Neural crest cell (in vitro differentiated cells): ENCODE results near the gene MYH13. TPM values are rescaled to one million over a fixed set of nuclear protein-coding genes. Genes with fewer than 3 reads are reported as not detected.

Source experiments
- DNase-seq: peaks from one replicate; pipeline ENCODE4 v3.0.0; 2021; ENCODE audit warnings: low read depth, mixed read lengths, low spot score
- H3K27ac Mint-ChIP-seq: one replicate; pipeline ENCODE4 v1.8.0; 2021; ENCODE audit warnings: mild to moderate bottlenecking, mixed read lengths; ENCODE audit not compliant: unreplicated experiment
- H3K27me3 Mint-ChIP-seq: 2 replicates; pipeline ENCODE4 v1.8.0; 2021; ENCODE audit warnings: low read depth, mild to moderate bottlenecking, mixed read lengths
- H3K36me3 Mint-ChIP-seq: 2 replicates; pipeline ENCODE4 v1.8.0; 2021; ENCODE audit warnings: low read depth, mild to moderate bottlenecking, mixed read lengths
- H3K4me1 Mint-ChIP-seq: 2 replicates; pipeline ENCODE4 v1.8.0; 2021; ENCODE audit warnings: mixed read lengths
- H3K4me3 Mint-ChIP-seq: one replicate; pipeline ENCODE4 v1.8.0; 2021; ENCODE audit warnings: mild to moderate bottlenecking, mixed read lengths
- H3K9me3 Mint-ChIP-seq: 2 replicates; pipeline ENCODE4 v1.8.0; 2021; ENCODE audit warnings: mixed read lengths
- total RNA-seq: library from RNA; stranded (reverse); gene quantifications from 2 replicates; pipeline ENCODE4 v1.2.1, GENCODE V29; 2021
- TF ChIP-seq, protein P1 (sequence below): fragments of 200-600 bp; sonication (generic); conservative IDR thresholded peaks from 2 replicates; pipeline ENCODE4 v1.5.0; 2021; ENCODE audit warnings: antibody characterized with exemption, mild to moderate bottlenecking

Gene MYH13
- total RNA-seq, 1 donor from 2014 or later: not detected

DNA sequence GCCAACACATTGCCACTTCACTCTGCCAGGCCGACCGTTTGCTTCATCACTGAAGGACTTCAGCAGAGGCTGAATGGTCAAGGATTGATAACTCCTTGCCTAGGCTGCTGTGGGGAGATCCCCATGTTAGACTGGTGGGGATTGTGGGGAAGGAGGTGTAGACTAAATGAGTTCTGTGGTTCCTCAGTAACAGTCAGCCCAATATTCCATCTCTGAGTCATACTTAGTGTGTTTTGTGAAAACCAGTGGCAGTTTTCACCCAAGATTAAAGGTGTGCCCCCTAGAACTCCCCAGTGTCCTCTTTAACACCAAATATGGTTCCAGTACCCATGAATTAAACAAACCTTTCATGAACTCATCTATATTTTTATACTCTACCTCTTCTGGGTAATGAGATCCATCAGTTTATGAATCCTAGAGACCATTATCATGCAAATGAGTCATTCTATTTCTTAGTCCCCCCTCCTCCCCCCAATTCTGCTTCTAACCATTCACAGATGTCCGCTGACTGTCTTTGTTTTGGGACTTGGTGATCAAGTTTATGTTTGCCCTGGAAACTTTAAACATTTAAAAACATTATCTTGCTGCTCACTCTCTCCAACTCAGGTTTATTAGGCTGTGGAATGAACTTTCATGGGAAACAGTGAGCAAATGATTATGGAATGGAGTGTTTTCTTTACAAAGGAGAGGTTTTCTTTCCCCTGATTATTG is 107.6 kb downstream of the MYH13 start:
- H3K4me3 Mint-ChIP-seq: no peak overlapping the region
- TF ChIP-seq, protein P1, sequence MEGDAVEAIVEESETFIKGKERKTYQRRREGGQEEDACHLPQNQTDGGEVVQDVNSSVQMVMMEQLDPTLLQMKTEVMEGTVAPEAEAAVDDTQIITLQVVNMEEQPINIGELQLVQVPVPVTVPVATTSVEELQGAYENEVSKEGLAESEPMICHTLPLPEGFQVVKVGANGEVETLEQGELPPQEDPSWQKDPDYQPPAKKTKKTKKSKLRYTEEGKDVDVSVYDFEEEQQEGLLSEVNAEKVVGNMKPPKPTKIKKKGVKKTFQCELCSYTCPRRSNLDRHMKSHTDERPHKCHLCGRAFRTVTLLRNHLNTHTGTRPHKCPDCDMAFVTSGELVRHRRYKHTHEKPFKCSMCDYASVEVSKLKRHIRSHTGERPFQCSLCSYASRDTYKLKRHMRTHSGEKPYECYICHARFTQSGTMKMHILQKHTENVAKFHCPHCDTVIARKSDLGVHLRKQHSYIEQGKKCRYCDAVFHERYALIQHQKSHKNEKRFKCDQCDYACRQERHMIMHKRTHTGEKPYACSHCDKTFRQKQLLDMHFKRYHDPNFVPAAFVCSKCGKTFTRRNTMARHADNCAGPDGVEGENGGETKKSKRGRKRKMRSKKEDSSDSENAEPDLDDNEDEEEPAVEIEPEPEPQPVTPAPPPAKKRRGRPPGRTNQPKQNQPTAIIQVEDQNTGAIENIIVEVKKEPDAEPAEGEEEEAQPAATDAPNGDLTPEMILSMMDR: no peak
- no peaks in the 10 kb centered on the region for H3K27me3 Mint-ChIP-seq
- no peaks in the 10 kb centered on the region for H3K36me3 Mint-ChIP-seq
- H3K27ac Mint-ChIP-seq: no peak overlapping the region
- H3K9me3 Mint-ChIP-seq: peaks cover 6% of the 10 kb centered on the region
- peaks cover 9% of the 10 kb centered on the region for H3K4me1 Mint-ChIP-seq
- DNase-seq: no peak

DNA sequence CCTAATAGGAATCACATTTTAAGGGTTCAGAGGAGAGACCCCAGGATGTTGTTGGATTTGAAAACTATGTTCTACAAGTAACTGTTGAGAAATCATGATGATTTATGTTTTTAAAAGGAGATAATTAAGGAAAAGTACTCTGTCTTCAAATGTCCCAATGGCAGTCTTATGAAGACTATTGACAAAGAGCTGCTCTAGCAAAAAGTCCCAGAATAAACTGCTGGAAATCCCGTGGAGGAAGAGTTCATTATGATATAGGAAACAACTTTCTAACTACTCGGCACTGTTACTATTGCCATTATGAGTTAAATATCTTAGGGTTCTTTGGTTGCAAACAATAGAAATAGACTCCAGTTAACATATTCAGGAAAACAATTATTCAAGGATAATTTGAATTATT is 108.8 kb downstream of the MYH13 start:
- TF ChIP-seq, protein P1: no peak
- Mint-ChIP-seq H3K4me3 (no peak overlapping the region), H3K27me3 (no peaks in the 10 kb centered on the region), H3K27ac (no peak overlapping the region), H3K9me3 (peaks cover 3% of the 10 kb centered on the region), H3K4me1 (peaks cover 9% of the 10 kb centered on the region), H3K36me3 (no peaks in the 10 kb centered on the region)
- no peak for DNase-seq

DNA sequence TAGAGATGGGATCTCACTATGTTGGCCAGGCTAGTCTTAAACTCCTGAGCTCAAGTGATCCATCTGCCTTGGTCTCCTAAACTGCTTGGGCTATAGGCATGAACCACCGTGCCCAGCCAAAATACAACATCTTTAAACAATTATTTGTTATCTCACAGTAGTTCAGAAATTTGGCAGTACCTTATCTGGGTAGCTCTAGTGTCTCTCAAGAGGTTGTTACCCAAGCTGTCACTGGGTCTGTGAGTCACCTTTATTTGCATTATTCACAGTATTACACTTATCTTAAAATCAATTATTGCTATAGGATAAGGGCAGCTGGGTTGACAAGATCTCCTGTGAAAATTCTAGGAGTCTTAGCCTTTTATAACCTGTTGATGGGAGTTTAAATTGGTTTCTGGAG is 110.4 kb downstream of the MYH13 start:
- Mint-ChIP-seq H3K4me1 (peaks cover 9% of the 10 kb centered on the region), H3K4me3 (no peak overlapping the region), H3K36me3 (no peaks in the 10 kb centered on the region), H3K9me3 (peaks cover 3% of the 10 kb centered on the region), H3K27me3 (no peaks in the 10 kb centered on the region), H3K27ac (no peak overlapping the region)
- TF ChIP-seq, protein P1: no peak
- DNase-seq: no peak

DNA sequence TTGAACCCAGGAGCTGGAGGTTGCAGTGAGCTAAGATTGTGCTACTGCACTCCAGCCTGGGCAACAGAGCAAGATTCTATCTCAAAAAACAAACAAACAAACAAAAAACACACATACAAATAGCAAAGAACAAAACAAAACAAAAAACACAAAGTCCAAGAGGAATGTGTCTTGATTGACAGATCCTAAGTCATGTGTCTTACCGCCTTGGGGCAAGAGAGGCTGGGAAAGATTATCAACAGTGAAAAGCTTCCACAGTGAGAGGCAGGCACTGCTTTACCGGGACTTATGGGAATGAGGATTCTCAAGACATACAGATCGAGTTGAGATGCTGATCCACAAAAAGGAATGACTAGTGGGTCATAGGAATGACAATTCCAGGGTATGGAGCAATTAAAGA is 111.7 kb downstream of the MYH13 start:
- H3K4me3 Mint-ChIP-seq: no peak overlapping the region
- H3K27me3 Mint-ChIP-seq: no peaks in the 10 kb centered on the region
- no peaks in the 10 kb centered on the region for H3K36me3 Mint-ChIP-seq
- no peak for DNase-seq
- H3K9me3 Mint-ChIP-seq: no peaks in the 10 kb centered on the region
- peaks cover 9% of the 10 kb centered on the region for H3K4me1 Mint-ChIP-seq
- TF ChIP-seq, protein P1: no peak
- H3K27ac Mint-ChIP-seq: no peak overlapping the region

DNA sequence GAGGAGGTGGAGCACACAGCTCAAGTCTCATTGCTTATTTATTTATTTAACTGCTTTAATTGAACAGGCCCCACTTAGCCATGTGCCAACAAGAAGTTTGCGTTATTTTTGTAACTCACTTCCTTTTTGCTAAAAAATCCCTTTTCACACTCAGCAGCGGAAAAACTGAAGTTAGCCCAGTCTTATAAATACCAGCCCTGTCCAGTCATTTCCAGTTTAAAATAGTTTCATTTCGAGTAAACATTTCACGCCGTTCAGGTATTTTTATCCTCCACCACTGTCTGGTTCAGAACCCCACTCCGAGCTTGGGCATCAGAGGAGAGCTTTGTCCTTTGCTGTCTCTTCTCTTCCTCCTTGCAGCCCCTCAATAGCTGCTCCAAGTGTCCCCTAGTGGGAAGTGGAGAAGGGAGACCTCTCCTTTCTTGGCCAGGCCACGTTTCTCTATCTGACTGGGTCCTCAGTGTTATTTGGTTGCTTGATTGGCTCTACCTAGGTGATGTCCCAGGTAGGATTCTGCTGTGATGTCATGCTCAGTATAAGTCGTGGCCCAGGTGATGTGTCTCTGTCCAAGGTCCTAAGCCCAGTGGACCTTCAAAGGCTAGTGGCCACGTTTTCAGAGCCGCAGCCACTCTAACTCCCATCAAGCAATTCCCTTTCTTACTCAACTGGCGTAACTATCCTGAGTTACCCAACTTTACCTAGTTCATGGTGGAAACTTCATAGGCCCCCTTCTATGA is 121.4 kb downstream of the MYH13 start:
- Mint-ChIP-seq H3K4me1 (no peaks in the 10 kb centered on the region), H3K4me3 (no peak overlapping the region), H3K9me3 (peaks cover 3% of the 10 kb centered on the region), H3K27ac (peak overlapping the region; percentile 17), H3K27me3 (peaks cover 2% of the 10 kb centered on the region), H3K36me3 (no peaks in the 10 kb centered on the region)
- TF ChIP-seq, protein P1: no peak
- DNase-seq: no peak

Other genes starting within 250 kb of the MYH13 start
- 72.7 and 84.8 TPM in 2 replicates for gene GAS7, start 174.4 kb downstream of the MYH13 start, total RNA-seq
- not detected in 2 replicates for gene MYH8, start 48.9 kb upstream of the MYH13 start, total RNA-seq
- not detected in 2 replicates for gene MYH4, start 96.6 kb upstream of the MYH13 start, total RNA-seq
- gene MYH1, start 145.5 kb upstream of the MYH13 start, total RNA-seq: not detected in 2 replicates
- gene MYH2, start 176.7 kb upstream of the MYH13 start, total RNA-seq: 0.05 and 0.37 TPM in 2 replicates